HG02973 (cell line): ENCODE data around the gene DHRSX.
"Not testable (repeated sequence)": the region's sequence is repeated elsewhere in the genome, so short reads cannot be mapped to it uniquely, and the experiment has no call there.

Experiments
- ATAC-seq: cut with Tn5 transposase; IDR thresholded peaks from one replicate; pipeline ENCODE4 v1.9.1; 2021; ENCODE audit warnings: moderate library complexity; ENCODE audit not compliant: unreplicated experiment

Gene DHRSX

DNA sequence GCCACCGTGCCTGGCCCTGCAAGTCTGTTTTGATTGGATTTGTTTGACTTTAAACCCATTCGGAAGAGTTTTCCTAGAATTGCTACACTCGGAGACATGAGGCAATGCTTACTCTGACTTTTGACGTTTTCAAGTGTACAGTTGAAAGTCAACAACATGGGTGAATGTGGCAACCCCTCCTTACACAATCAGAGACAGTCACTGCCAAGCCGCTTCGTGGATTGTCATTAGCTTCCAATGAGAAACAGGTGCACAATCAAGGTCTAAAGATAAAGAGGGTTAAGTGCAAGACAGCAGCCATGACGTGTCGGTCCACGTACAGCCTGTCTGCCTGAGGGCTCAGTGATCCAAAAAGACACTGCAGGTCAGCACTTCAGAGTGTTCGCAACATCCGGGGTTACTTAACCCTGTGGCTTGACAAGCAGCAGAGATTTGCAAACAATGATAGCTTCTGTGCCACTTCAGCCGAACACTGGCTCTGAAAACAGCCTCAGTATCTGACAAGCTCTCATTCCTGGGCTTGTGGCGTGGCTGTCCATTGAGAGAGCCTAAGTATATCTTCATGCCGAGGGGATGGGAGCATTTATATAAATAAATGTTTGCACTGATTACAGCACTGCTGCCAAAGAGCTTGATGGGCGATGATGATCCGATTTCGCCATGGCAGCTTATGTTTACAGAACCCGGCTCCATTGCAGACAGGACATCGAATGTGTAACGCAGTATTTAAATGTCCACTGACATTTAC, 180.0 kb downstream of the DHRSX start:
- no peak for ATAC-seq

DNA sequence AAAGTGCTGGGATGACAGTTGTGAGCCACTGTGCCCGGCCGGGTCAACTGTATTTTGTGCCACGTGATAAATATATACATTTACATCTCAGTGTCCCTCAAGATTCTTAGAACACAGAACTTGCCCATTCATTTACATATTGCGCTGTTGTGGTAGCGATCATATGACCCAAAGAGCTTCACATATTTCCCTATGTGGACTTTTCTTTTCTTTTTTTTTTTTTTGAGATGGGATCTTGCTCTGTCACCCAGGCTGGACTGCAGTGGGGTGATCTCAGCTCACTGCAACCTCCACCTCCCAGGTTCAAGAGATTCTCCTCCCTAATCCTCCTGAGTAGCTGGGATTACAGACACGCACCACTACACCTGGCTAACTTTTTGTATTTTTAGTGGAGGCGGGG, 180.7 kb downstream of the DHRSX start:
- ATAC-seq: no peak

DNA sequence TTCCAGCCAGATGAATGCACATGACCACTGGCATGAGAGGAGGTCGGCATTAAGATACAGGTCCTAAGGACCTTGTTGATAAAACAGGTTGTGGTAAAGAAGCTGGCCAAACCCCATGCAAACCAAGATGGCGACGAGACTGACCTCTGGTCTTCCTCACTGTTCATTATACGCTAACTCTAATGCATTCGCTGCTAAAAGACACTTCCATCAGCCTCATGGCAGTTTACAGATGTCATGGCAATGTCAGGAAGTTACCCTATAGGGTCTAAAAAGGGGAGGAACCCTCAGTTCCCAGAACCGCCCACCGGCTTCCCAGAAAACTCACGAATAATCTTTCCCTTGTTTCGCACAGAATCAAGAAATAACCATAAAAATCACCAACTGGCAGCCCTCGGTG, 182.4 kb downstream of the DHRSX start:
- ATAC-seq: no peak

DNA sequence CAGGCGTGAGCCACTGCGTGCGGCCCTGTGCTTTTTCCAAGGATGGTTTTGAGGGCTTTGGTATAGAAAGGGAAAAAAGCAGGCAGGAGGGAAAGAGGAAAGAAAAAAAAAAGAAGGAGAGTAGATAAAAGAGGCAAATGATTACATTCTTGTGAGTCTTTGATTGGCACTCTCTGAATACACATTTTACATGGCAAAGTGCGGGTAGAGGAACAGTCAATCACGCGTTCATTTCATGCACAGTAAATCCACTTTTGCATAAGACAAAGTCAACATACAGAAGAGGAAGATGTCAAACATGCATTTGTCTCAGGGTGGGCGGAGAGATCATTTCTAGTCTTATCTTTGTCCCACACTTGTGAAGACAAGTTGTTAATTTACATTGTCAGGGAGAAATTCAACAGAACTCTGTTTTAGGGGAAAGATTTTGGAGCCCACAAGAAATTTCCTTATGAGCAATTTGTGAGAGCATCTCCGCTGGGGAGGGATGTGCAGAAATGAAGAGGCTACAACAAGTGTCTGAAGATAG, 183.2 kb downstream of the DHRSX start:
- no peak for ATAC-seq

DNA sequence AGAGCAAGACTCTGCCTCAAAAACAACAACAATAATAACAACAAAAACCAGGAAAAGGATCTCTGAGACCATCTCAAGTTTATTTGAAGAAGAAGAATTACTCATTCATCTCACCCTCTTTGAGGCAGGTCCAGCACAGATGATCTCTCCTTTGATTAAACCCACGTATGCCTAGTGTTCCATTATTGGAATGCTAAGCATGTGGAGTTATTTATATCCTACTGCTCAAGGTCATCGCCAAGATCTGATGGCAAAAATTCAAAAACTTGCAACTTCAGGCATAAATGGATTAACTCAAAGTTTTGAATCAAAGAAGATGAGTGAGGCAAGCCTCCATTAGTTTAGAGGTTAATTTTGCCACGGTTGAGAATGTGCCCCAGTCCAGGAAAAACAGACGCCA, 184.2 kb downstream of the DHRSX start:
- ATAC-seq: no peak

DNA sequence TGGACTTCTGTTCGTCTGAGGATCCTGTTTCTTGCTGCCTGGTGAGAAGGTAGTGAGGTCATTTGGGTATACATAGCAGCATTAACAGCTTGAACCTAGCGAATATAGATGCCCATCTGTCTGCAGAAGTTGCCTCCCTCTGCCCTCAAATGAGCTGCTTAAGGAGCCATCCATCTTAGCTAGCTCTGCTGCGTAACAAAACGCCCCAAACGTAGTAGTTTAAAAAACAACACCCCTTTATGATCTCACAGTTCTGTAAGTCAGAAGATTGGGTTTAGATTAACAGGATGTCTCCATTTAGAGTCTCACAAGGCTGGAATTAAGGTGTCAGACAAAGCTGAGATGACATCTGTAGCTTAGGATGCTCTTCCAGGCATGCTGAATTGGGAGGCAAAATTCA, 185.3 kb downstream of the DHRSX start:
- no peak for ATAC-seq

DNA sequence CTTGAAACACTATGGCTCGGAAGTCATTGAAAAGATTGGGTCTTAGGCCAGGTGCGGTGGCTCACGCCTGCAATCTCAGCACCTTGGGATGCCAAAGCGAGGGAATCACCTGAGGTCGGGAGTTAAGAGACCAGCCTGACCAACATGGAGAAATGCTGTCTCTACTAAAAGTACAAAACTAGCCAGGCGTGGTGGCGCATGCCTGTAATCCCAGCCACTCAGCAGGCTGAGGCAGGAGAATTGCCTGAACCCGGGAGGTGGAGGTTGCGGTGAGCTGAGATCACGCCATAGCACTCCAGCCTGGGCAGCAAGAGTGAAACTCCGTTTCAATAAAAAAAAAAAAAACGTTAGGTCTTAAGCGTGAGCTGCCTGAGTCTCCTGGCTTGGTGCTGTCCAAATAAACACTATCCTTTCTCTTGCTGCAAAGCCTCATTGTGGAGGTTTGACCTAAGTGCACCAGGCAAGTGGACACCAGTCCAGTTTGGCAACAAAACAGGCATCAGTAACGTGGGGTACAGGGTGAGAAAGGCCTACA, 185.9 kb downstream of the DHRSX start:
- no peak for ATAC-seq

DNA sequence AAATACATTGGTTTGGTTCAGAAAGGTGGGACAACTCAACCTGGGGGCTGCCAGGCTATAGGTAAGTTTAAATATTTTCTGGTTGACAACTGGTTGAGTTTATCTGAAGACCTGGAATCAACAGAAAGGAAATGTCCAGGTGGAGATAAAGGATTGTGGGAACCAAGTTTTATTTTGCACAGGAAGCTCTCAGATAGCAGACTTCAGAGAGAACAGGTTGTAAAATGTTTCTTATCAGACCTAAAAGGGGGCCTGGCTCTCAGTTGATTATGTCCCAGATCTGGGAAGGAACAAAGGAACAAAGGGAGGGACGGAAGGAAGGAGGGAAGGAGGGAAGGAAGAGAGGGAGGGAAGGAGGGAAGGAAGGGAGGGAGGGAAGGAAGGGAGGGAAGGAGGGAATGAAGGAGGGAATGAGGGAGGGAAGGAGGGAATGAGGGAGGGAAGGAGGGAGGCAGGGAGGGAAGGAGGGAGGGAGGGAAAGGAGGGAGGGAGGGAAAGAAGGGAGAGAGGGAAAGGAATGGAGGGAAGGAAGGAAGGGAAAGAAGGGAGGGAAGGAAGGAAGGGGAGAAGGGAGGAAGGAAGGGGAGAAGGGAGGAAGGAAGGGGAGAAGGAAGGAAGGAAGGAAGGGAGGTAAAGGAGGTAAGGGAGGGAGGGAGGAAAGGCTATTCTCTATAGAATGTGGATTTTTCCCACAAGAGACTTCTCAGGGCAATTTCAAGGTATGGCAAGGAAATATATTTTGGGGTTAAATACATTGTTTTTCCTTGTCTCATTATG, 186.7 kb downstream of the DHRSX start:
- no peak for ATAC-seq

DNA sequence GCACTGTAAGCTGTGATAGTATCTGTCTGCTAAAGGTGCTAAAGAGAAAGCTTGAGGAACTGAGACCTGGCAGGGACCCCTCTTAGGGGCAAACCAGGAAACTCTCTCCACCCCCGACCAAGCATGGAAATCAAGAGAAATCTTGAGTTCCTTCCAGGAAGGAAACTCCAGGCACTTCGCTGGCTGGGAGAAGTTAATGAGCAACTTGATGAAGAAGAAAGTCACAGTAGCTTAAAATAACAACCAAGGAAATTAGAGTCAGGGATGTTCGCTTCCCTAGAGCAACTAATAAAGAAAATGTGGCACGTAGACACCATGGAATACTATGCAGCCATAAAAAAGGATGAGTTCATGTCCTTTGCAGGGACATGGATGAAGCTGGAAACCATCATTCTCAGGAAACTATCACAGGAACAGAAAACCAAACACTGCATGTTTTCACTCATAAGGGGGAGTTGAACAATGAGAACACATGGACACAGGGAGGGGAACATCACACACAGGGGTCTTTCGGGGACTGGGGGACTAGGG, 188.7 kb downstream of the DHRSX start:
- ATAC-seq: not testable (repeated sequence)

DNA sequence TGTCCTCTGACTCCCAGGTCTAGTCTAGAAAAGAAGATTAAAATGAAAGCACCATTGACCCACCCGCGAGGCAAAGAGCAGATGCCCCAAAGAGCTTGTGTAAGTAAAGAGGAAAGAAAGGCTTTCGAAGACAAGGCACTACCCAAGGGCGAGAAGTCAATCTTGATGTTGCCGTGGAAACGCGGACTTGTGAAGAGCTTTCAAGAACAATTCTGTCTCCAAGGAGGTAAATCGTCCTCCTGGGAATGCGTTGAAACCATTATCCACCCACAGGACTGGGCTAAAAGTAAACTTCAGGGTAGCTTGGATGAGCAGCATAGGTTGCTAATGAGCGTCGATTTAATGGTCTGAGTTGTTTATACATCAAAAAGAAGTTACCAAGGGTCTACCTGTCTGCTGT, 189.3 kb downstream of the DHRSX start:
- ATAC-seq: no peak

DNA sequence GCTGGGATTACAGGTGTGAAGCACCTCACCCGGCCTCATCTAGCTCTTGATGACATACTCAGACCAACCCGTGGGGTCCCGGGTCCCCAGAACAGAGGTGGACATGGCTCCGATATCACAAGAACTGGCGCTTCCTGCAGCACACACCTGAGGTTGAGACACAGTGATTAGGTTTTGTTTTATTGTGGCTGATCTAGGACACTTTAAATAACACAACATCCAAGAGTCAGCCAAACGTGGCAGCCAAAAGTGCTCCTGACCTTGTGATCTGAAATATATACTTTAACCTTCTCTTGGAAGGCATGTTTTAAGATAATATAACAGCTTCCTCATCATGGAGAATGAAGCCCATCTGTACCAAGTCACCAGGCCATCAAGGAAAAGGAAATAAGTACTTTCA, 198.9 kb downstream of the DHRSX start:
- ATAC-seq: no peak

DNA sequence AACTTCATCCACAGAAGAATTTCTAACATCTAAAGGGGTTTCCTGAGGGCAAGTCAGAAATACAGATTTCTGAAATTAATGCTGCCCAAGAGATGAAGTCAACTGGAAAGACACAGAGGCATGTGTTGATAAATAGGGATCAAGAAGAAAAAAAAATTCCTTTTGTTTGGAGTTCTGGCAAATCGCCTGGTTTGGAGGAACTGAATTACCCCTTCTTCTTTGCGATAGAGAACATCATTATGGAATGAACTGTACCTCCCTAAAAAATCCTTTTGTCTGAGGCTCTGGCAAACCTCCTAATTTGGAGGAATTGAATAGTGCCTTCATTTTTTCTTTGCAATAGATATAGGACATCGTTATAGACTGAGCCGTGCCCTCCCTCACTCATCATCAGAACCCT, 200.9 kb downstream of the DHRSX start:
- ATAC-seq: no peak

DNA sequence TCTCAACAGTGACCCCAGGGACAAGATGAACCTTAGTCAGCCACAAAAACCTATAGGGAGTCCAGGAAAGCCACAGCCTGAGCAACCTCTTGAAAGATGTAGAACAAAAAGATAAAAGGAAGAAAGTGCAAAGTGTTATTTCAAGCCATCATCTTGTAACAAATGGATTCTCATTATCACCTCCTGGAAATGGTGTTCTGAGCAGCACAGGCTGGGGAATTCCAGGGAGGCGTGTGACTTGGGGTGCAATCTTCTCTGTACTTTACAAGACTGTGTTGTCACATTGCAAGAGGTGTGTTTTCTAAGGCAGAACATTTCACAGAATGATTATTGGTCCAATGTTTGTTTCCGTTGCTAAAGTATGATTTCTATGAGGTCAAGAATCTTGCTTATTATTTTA, 214.0 kb downstream of the DHRSX start:
- no peak for ATAC-seq

DNA sequence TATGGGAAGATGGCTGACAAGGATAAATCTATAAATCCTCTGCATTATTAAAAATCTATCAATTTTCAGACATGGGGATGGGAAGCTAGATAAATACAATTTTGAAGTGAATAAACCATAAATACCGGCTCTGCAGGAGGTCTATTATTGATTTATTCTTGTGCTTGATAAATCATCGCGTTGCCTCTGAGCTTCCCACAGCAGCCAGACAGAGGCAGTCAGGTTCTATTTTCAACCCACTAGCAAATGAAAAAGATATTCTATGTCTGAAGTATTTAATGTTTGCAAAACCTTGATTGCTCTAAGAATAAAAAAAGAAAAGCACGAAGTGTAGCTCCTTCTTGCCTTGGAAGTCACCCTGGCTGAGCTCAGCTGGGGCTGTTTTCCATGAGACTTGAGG, 216.2 kb downstream of the DHRSX start:
- no peak for ATAC-seq

DNA sequence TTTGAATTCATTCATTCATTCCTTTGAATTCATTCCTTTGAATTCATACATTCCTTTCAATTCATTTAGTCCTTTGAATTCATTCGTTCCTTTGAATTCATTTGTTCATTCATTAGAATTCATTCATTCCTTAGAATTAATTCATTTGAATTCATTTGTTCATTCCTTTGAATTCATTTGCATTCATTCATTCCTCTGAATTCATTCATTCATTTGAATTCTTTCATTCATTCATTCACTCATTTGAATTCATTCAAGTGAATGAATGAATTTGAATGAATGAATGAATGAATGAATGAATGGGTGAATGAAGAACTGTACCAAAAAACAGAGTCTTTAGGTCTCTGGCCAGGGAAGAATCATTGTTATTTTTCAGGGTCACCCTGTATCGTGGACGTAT, 216.6 kb downstream of the DHRSX start:
- no peak for ATAC-seq

DNA sequence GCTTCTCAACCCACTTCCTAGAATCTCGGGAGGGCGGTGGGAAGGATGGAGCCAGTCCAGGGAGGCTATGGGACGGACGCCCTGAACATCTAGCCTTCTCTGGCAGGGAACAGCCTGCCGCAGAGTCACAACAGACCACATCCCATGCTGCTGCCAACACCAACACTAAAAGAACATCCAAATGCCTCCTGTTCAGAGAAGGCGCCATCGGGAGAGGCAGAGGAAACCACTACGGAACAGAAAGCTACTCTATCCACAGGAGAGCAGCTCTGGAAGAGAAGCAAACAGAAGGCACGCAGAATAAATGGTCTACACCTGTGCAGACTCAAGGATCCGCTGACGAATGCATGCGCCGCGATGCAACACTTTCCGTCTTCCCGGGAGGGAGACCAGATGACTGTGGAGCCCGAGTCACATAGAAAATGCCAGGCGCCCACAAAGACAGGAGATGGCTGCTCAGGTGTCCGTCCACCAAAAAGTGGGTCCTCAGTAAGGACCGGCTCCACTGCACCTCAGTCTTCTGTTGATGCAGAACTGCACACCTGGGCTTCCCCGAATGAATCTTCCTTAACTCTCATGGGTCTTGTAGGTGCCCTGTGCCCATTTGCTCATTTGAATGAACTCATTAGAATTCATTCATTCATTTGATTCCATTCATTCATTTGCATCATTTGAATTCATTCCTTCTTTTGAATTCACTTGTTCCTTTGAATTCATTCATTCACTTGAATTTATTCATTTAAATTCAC, 217.5 kb downstream of the DHRSX start:
- ATAC-seq: no peak

DNA sequence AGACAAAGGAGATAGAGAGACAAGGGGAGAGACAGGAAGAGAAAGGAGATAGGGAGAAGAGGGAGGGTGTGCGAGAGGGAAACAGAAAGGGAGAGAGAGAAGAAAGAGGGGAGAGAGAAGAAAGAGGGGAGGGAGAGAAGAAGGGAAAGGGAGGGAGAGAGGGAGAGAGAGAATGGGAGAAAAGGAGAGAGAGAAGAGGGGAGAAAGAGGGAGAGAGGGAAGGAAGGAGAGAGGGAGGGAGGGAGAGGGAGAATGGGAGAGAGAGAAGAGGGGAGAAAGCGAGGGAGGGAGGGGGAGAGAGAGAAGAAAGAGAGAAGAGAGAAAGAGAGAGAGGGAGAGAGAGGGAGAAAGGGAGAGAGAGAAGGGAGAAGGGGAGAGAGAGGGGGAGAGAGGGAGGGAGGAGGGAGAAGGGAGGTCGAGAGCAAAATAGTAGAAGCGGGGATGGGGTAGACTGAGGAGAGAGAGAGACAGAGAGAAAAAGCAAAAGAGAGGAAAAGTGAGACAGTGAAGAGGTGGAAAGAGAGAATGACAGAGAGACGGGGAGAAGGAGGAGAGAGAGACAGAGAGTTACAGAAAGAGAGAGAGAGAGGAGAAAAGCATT, 218.2 kb downstream of the DHRSX start:
- ATAC-seq: no peak

DNA sequence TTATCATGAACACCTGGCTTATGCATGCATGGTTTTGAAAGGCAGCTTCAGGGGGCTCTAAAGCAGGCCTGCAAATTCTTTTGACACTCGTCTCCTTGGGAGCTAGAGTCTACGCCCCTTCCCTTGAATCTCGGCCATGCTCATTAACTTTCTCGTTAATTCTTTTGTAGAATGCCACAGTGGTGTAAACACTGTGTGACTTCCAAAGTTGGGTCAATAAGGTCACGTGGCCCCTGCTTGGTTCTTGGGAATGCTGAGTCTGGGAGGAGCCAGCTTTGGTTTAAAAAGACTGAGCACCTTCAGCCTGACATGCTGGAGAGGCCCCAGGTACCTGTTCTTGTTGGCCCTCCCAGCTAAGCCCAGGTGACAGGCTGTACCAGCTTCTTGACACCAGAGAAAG, 228.4 kb downstream of the DHRSX start:
- ATAC-seq: no peak

DNA sequence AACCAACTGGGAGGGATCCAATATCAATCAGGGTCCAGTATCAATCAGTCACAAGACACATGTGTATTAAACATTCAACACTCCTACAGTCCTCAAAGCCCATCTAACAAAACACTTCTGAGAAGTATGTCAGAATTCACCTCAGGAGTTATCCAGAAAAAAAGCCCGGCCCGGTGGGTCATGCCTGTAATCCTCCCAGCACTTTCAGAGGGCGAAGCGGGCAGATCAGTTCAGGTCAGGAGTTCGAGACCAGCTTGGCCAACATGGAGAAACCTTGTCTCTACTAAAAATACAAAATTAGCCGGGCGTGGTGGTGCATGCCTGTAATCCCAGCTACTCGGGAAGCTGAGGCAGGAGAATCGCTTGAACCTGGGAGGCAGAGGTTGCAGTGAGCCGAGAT, 229.2 kb downstream of the DHRSX start:
- ATAC-seq: not testable (repeated sequence)

DNA sequence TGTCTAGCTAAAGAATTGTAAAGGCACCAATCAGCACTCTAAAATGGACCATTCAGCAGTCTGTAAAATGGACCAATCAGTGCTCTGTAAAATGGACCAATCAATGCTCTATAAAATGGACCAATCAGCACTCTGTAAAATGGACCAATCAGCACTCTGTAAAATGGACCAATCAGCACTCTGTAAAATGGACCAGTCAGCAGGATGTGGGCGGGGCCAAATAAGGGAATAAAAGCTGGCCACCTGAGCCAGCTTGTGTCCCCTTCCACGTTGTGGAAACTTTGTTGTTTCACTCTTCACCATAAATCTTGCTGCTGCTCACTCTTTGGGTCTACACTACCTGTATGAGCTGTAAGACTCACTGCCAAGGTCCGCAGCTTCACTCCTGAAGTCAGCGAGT, 230.0 kb downstream of the DHRSX start:
- not testable (repeated sequence) for ATAC-seq

DNA sequence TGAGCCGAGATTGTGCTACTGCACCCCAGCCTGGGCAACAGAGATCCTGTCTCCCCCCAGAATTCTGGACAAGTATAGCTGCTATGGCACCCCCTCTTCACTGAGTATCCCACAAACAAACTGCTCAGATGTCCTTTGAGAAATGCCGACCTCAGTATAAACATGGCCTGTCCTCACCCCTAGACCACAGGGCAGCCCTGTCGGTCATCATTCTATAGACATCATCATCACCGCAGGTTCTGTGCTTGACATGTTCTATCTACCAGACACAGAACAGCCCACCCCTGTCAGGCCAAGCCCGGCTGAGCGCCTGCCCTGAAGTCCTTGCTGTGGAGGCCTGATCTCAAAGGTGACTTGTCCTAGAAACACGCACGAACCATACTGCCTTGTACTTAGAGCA, 232.9 kb downstream of the DHRSX start:
- ATAC-seq: no peak
